HG03045 (cell line): Measurements from ENCODE around the gene NUP107.
A peak's percentile ranks its signal among the peaks of the same experiment; 100 is the strongest.

ENCODE experiments used
- ATAC-seq: cut with Tn5 transposase; IDR thresholded peaks from one replicate; pipeline ENCODE4 v1.9.1; 2021; ENCODE audit warnings: mild to moderate bottlenecking, moderate library complexity; ENCODE audit not compliant: unreplicated experiment

The NUP107 gene

DNA sequence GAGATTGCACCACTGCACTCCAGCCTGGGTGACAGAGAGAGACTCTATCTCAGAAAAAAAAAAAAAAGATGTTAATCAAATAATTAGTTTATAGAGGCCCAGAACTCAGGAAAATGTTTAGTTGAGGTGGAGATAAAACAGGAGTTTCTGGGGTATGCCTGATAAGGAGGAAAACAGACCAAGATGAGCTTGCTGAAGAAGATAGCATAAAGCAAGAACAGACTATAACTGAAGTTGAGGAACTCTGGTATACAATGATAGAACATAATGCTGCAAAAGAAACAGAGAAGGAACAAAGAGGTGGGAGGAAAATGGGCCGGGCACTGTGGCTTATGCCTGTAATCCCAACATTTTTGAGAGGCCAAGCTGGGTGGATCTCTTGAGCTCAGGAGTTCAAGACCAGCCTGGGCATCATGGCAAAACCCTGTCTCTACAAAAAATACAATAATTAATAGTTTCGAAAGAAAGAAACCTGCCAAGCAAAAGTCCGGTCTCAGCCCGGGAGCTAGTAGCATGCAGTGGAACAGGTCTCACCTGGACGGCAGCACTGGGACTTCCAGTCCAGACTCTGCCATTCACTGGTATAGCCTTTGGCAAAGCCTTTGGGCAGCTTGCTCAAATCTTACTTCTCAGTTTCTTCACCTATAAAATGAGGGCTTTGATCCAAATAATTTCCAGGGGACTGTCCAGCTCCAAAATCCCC lies 84.6 kb downstream of the NUP107 start:
- ATAC-seq = no peak

DNA sequence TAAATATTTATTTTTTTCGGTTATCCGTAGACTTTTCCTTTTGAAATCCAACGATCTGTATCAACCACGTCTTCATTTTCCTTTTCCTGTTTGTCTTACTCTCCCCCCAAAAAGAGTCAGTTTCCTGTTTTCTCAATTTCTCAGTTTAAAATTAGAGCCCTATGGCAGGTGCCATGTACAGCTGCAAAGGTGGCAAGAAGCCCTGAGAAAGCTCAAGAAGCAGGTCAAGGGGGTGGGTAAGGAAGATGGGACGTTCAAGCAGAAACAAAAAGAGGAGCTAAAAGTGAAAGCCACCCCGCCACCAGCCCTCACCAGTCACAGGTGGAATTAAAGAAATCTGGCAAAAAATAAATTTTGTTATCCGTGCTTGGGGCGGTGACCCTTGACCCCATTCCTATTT lies 85.9 kb downstream of the NUP107 start:
- peak; percentile 68 for ATAC-seq

DNA sequence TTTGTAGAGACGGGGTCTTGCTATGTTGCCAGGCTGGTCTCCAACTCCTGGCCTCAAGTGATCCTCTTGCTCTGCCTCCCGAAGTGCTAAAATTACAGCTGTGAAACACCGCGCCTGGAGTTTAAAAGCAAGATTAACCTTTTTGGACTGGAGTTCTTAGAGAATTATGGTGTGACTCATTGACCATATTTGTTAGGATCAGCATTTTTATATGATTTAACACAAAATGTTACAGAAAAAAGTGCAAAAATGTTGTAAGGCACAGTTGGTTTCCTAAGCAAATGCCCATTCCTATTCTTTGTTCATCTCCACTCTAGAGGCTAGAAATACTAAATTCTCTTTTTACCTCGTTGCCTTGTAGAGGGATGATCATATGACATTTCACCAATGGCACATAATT lies 86.8 kb downstream of the NUP107 start:
- no peak for ATAC-seq

DNA sequence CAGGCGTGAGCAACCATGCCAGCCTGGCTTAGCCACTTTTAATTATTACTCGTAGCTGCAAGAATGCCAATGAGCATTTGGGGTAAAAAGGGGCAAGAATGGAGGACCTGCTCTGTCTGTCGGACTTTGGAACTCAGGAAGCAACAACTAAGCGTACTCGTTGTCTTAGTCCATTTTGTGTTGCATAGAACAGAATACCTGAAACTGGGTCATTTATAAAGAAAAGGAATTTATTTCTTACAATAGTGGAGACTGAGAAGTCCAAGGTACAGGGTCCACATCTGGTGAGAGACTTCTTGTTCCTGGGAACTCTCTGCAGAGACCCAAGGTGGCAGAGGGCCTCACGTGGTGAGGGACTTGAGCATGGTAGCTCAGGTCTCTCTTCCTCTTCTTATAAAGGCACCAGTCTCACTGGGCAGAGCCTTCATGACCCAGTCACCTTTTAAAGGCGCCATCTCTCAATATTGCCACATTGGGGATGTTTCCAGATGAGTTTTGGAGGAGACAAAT lies 88.4 kb downstream of the NUP107 start:
- no peak for ATAC-seq

DNA sequence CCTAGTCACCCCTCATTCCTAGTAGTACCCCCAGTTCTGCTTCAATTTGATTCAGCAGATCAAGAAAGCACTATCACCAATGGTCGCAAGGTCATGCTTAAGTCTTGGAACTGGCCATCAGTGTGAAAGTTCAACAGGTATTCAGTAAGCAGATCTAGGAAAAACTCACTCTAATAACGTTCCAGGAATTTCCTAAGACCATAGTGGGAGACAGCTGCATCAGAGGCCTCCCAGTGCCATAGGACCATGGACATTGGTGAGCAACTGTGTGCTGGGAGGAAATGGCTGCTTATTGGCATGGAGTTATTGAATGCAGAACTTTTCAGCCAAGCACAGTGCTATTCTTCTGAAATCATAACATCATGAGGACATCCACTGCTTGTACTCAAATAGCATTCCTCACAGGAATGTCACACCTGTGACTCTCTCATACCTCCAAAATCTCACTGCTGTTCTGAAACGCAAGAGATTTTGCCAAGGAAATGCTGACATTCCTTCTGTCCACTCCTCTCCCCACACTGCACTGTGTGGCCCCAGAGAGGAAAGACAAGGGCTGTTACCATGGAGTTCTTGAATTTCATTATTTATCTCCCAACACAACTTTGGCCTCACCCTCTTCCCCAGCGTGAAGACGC lies 90.3 kb downstream of the NUP107 start:
- no peak for ATAC-seq

DNA sequence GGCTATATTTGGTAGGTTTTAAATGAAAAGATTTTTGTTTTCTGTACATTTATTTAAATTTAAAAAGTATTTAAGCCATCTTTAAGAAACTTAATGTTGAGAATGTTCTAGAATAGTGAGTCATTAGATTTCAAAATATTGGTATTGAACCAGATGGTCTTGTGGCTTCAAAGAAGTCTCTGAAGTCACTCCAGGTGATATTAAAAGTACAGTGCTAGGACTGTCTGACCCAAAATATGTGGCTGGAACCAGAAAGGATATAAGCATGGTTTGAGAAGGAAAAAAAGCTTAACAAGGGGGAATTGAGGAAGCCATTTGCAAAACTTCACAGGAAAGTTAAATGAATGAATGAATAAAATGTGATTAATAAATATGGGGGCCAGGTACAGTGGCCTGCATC lies 92.5 kb downstream of the NUP107 start:
- no peak for ATAC-seq

DNA sequence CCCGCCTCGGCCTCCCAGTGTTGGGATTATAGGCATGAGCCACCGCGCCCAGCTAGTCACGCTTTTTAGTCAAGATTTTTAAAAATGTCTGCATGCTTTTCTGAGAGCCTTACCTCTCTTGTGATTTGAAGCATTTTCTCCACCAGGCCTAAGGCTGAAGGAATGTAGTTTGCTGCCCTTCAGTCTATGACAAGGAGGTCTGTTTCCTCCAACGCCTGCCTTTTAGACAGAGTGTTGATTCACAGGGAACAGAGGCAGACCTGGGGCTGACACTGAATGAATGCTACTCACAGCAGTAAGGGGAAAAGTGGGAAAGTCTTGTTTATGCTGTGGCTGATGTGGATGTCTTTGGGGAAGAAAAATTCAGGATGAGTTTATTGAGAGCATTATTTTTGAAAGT lies 94.0 kb downstream of the NUP107 start:
- ATAC-seq = no peak

DNA sequence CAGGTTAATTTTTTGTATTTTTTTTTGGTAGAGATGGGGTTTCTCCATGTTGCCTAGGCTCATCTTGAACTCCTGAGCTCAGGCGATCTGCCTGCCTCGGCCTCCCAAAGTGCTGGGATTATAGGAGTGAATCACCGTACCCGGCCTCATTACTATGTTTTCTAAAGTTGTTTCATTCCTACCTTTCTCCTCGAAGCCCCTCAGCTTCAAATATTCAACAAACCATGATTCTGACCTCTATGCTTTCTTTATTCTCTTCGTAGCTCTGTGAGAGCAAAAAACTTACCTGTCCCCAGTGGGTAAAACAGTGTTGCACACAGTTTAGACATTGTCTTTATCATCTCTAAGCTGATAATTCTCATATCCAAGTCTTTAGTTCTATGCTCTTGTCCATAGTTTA lies 95.0 kb downstream of the NUP107 start:
- ATAC-seq = no peak

DNA sequence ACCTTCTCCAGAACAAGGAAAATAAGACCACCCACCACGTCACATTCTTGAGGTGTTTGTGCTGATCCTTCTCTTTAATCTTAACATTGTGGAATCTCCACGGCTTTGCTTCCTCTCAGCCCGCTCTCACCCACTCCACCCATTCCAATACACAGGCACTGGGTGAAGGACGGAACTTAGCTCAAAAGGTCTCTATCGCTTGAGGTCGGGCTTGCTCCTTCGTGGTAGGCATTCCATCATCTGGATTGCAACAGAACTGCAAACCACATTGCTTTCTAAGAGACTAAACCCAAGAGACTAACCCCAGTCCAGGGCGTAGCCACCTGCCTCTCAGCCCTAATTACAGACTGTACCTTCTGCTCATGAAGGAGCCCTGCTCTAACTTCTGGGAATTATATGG lies 97.2 kb downstream of the NUP107 start:
- ATAC-seq = no peak

DNA sequence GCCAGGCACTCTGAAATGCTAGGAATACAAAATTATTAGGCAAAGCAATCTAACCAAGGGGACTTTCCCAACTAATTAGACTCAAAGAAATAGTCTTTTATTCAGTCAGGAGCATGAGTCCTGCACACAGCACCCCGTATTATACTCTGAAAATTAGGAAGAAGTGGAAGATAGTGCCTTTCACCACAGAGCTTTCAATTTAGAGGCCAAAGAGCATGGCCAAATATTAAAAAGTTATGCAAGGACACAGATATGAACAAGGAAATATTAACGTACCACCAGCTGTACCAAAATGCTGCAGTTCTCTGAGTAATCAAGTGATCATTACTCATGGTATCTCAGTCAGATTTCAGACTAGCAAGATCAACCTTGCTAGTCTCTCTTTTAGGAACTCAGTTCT lies 98.6 kb downstream of the NUP107 start:
- ATAC-seq = no peak

DNA sequence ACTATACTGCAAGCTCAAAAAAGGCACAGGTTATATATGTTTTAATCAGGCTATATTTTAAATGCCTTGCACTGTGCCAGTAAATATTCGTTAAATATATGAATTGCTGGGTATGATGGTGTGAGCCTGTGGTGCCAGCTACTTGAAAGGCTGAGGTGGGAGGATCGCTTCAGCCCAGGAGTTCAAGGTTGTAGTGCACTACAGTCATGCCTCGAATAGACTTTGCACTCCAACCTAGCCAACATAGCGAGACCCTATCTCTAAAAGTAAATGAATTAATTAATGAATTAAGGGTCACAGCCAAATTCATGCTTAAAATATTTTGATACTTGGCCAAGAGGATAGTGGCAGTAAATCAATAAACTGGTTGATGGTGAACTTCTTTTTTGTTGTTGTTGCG lies 99.0 kb downstream of the NUP107 start:
- no peak for ATAC-seq

DNA sequence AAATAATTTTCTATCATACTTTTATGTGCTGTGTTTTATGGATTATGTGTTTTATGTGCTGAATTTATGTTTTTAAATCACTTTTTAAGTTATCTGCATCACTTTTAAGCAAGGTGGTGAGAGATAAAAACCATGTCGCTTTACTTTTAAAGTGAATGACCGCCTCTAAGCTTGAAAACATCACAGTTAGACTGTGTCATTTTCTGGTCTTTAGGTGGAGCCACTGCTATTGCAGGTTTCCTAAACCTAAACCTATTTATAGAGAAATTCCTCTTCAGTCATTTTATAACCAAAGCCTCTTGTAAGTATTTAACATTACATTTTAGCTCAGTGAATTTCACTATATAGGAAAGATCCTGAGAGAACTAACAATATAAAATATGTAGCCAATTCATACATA lies 100.2 kb downstream of the NUP107 start:
- no peak for ATAC-seq

DNA sequence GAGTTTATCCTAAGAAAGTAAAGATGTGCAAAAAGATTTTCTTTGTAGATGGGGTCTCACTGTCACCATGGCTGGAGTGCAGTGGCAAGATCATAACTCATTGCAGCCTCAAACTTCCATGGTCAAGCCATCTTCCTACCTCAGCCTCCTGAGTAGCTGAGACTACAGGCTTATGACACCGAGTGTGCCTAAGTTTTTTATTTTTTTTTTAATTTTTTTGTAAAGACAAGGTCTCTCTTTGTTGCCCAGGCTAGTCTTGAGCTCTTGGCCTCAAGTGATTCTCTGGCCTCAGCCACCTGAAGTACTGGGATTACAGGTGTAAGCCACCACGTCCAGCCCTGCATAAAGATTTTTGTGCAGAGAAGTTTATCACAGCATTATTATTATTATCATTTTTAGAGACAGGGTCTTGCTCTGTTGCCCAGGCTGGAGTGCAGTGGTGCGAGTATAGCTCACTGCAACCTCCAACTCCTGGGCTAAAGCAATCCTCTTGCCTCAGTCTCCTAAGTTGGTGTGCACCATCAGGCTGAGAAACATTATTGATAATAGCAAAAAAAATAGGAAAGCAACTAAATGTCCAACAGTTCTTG lies 101.9 kb downstream of the NUP107 start:
- no peak for ATAC-seq

DNA sequence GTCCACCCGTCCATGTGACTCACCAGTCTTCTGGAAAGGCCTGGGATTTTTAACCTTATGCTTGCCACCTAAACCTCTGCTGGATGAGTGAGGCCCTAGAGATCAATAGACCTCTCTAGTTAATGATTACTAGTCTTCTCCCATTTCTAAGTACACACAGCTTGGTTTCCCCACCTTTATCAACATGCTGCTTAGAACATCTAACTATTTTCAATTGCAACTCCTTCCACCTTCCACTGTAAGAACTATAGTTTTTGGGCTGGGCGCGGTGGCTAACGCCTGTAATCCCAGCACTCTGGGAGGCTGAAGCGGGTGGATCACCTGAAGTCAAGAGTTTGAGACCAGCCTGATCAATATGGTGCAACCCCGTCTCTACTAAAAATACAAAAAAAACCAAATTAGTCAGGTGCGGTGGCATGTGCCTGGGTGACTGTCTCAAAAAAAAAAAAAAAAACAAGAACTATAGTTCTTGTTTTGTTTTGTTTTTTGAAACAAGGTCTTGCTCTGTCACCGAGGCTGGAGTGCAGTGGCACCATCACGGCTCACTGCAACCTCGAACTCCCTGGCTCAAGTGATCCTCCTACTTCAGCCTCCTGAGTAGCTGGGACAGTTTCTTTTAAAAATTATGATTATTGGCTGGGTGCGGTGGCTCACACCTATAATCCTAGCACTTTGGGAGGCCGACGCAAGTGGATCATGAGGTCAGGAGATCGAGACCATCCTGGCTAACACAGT lies 102.5 kb downstream of the NUP107 start:
- ATAC-seq = no peak

DNA sequence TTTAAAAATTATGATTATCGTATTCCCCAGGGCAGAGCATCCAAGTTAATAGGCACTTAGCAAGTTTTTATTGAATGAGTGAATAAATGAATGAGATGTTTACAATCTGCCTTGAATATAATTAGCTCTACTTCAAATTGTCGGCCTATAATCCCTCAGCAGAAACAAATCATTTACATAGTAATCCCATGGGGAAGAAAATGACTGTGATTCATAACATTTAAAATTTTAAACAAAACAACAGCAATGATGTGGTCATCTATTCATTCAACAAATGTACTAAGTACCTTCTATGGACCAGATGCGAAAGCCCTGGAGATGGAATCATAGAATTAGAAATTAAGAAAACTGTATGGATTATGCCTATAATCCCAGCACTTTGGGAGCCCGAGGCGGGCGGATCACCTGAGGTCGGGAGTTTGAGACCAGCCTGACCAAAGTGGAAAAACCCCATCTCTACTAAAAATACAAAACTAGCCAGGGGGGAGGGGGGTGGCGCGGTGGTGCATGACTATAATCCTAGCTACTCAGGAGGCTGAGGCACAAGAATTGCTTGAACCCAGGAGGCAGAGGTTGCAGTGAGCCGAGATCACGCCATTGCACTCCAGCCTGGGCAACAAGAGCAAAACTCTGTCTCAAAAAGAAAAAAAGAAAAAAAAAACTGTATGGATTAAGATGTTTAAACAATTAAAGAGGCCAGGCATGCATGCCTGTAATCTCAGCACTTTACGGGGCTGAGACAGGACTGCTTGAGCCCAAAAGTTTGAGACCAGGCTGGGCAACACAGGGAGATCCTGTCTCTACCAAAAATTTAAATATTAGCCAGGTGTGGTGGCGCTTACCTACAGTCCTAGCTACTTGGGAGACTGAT lies 103.5 kb downstream of the NUP107 start:
- ATAC-seq = no peak

DNA sequence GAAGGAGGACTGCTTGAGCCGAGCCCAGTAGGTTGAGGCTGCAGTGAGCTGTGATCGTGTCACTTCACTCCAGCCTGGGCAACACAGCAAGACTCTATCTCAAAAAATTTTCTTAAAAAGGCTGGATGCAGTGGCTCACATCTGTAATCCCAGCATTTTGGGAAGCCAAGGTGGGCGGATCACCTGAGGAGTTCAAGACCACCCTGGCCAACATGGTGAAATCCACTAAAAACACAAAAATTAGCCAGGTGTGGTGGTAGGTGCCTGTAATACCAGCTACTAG lies 104.1 kb downstream of the NUP107 start:
- ATAC-seq = no peak

DNA sequence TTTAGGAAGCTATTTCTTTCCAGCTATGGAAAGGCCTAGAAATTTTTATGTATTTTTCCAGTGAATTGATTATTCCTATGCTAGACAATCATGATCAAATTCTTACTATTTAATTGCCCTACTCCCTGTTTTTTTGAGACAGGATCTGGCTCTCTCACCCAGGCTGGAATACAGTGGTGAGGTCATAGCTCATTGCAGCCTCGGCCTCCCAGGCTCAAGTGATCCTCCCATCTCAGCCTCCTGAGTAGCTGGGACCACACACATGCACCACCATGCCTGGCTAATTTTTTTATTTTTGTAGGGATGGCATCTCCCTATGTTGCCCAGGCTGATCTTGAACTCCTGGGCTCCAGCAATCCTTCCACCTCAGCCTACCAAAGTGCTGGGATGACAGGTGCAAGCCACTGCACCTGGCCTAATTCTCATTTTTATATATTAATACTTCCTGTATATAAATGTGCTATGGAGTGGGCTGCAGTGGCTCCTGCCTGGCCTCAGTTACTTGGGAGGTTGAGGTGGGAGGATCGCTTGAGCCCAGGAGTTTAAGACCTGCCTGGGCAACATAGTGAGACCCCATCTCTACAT lies 105.2 kb downstream of the NUP107 start:
- no peak for ATAC-seq

DNA sequence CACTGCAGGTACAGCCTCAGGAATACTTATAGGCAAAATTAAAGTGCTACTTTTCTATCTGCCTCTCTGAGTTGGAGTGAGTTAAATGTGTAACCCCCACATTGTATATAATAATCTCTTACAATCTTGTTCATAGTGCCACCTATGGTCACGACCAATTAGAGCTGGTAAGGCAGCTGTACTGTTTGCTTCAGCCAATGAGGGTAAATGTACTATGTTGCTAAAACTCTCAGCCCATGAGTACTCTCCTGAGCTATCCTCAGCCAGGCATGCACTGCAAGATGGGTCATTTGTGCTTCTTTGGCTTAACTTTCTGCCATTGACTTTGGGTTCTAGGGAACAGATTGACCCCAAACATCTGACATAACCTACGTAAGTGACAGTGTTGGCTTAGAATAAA lies 106.2 kb downstream of the NUP107 start:
- ATAC-seq = peak; percentile 77

DNA sequence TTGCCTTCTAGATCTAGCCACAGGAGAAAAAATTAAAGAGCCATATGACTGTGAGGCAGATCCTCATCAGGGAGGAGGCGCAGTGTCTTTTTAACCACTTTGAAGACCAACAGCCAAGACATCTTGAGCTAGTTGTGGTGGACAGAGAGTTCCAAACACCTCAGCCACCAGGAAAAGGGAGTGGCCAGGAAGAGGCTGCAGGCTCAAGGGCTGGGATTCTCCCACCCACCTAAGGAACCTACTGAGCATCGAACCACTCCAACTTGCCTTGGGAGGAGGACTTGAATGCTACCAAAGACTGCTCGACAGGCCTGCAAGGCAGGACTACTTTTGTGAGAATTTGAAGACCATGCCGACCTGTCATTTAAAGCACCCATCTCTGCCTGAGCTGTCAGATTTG lies 106.7 kb downstream of the NUP107 start:
- no peak for ATAC-seq

DNA sequence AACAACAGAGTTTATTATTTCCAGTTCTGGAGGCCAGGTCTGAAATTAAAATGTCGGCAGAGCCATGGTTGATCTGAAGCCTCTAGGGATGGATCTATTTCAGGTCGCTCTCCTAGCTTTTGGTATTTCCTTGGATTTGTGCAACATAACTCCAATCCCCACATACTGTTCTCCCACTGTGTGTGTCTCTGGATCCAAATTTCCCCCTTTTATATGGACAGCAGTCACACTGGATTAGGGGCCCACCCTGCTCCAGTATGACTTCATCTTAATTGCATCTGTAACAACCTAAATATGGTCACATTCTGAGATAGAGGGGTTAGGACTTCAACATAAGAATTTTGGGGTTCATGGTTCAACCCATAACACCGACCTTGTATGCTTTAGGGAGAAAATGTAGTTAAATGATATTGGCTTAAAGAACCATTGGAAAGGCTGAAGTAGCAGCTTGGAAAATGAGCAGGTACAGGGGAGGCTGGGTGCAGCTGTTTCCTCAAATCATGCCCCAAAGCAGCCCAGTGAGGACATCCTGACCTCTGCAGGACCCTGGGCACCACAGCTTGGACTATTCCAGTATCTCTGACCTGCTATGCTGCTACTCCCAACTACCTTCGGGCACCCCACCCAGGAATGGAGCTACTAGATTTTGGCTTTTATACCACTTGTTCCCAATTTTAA lies 107.3 kb downstream of the NUP107 start:
- no peak for ATAC-seq
